Stimulated activated CD4-positive, alpha-beta T cell treated with anti-CD3 and anti-CD28 coated beads, Interleukin-1b, Interleukin-23, amount 100 ng/mL, for 1 hour (primary cell): ENCODE results near the gene HOXA5.

Source experiments
- DNase-seq, 2 donors: peaks; one replicate each; pipeline ENCODE4 v3.0.0-alpha.2; 2020; ENCODE audit warnings: low read depth in 2 of 2

HOXA5 gene

GRCh38 chr7:27134392-27134791 lies 9.1 kb downstream of the HOXA5 start:
- DNase-seq = no peak

- DNase-seq = no peak
These were observed 9.9 kb downstream of the HOXA5 start for GRCh38 chr7:27133409-27134231.

- DNase-seq = no peak
These were observed 10.5 kb downstream of the HOXA5 start for GRCh38 chr7:27132978-27133377.

GRCh38 chr7:27132214-27132613 lies 11.3 kb downstream of the HOXA5 start:
- no peak for DNase-seq

- DNase-seq = no peak
These were observed 12.1 kb downstream of the HOXA5 start for GRCh38 chr7:27131390-27131819.

GRCh38 chr7:27130540-27131389 lies 12.7 kb downstream of the HOXA5 start, which contains the start of gene HOXA4:
Gene HOXA4 (minus strand): TSS chr7:27130757. CDS start chr7:27130733, 24 bp downstream.
- DNase-seq = peak; percentile 45 to 48

- no peak for DNase-seq
These were observed 13.5 kb downstream of the HOXA5 start for GRCh38 chr7:27129729-27130539.

GRCh38 chr7:27128776-27129728 lies 14.4 kb downstream of the HOXA5 start:
- DNase-seq = no peak

GRCh38 chr7:27128034-27128433 lies 15.4 kb downstream of the HOXA5 start:
- DNase-seq = no peak

GRCh38 chr7:27126596-27127327 lies 16.7 kb downstream of the HOXA5 start:
- DNase-seq = no peak

GRCh38 chr7:27125986-27126394 lies 17.5 kb downstream of the HOXA5 start:
- no peak for DNase-seq

GRCh38 chr7:27124902-27125689 lies 18.4 kb downstream of the HOXA5 start:
- DNase-seq = no peak

- DNase-seq = no peak
These were observed 19.2 kb downstream of the HOXA5 start for GRCh38 chr7:27124096-27124901.

GRCh38 chr7:27123477-27124053 lies 19.9 kb downstream of the HOXA5 start:
- no peak for DNase-seq

GRCh38 chr7:27123007-27123476 lies 20.4 kb downstream of the HOXA5 start:
- DNase-seq = no peak

- no peak for DNase-seq
These were observed 21.2 kb downstream of the HOXA5 start for GRCh38 chr7:27122077-27122910.

- DNase-seq = no peak
These were observed 21.8 kb downstream of the HOXA5 start for GRCh38 chr7:27121684-27122076.
